Sciatic nerve (tissue), 2 donors: ENCODE results near the gene ME3. TPM values are rescaled to one million over a fixed set of nuclear protein-coding genes. Genes with fewer than 3 reads are reported as not detected.
"Not testable (repeated sequence)": the region's sequence is repeated elsewhere in the genome, so short reads cannot be mapped to it uniquely, and the experiment has no call there.

ENCODE experiments used
- ATAC-seq: fragments of 200-7000 bp; cut with Tn5 transposase; one replicate; pipeline ENCODE4 v1.9.1; 2020; ENCODE audit warnings: mild to moderate bottlenecking, moderate library complexity
- DNase-seq: peaks from one replicate; pipeline ENCODE4 v3.0.0-alpha.2; 2020; ENCODE audit warnings: low spot score
- intact Hi-C: fragments of 100-400 bp; cut with DNase I; formaldehyde crosslinking; loops from one replicate; pipeline ENCODE4 v1.14.2; 2022
- total RNA-seq: library from RNA; stranded (reverse); fragmentation: NEBNext Ultra II Directional; extraction: Animal tissue kit (Norgen Biotek cat#: 25700); gene quantifications from one replicate; pipeline ENCODE4 v1.2.1, GENCODE V29; 2021
- donor health status: DM: no; HTN: no; CAD: no.
- donor health status: DM: no; HTN: no; CAD: no.

Gene ME3
- total RNA-seq, 1 donor from 2014 or later: 17.5 TPM

- intact Hi-C loops: no loop called here
- no peak for DNase-seq
Measured at GRCh38 chr11:86438685-86439084, 233.7 kb downstream of the ME3 start.

DNA sequence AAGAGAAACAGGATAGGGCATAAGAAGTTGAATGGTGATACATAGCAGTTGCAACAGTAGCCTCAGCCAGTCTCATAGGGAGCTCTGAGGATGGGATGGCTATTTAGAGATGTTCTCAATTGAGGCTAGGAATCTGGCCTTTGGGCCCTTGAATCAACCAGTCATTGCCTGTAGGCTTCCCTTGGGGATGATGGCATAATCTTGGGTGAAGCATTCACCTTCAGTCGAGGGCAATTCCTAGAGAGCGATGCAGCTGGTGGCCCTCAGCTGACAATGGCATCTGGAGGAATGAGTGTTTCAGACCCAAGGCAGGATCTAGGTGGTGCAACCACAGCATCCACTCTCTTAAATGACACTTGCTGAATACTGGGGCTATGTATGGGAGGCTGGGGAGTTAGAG, 236.7 kb downstream of the ME3 start:
- no peak for ATAC-seq

More at GRCh38 chr11:86438685-86439084, 233.7 kb downstream of the ME3 start:
- ATAC-seq: no peak

GRCh38 chr11:86433361-86434095, 238.9 kb downstream of the ME3 start:
- ATAC-seq, DNase-seq, intact Hi-C loops: not testable (repeated sequence)

More for the DNA sequence above, 236.7 kb downstream of the ME3 start:
- intact Hi-C loops: no loop called here
- no peak for DNase-seq

- DNase-seq (no peak), ATAC-seq (no peak)
- intact Hi-C loops: no loop called here
Measured at GRCh38 chr11:86431258-86431657, 241.2 kb downstream of the ME3 start.

DNA sequence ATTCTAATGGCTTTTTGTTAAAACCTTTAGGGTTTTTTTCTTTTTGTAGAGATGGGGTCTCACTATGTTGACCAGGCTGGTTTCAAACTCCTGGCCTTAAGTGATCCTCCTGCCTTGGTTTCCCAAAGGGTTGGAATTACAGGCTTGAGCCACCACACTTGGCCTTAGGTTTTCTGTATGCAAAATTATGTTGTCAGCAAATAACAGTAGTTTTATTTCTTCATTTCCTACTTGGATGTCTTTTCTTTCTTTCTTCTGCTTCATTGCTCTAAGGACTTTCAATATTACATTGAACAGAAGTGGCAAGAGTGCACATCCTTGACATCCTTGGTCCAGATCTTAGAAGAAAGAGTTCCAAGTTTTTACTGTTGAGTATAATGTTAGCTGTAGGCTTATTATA, 245.0 kb downstream of the ME3 start:
- DNase-seq: no peak
- no peak for ATAC-seq
- intact Hi-C loops: no loop called here

DNA sequence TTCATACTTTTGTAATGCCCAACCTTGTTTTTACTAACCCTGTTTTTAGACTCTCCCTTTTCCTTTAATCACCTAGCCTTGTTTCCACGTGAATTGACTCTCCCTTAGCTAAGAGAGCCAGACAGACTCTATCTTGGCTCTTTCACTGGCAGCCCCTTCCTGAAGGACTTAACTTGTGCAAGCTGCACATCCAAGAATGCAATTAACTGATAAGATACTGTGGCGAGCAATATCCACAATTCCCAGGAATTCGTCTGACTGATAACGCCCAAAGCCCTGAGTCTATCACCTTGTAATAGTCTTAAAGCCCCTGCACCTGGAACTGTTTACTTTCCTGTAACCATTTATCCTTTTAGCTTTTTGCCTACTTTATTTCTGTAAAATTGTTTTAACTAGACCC, 248.9 kb downstream of the ME3 start:
- intact Hi-C loops, ATAC-seq, DNase-seq: not testable (repeated sequence)

GRCh38 chr11:86422371-86422770, 250.0 kb downstream of the ME3 start:
- no peak for ATAC-seq
- DNase-seq: no peak
- intact Hi-C loops: no loop called here

GRCh38 chr11:86421946-86422345, 250.5 kb downstream of the ME3 start:
- ATAC-seq (no peak), DNase-seq (no peak)
- intact Hi-C loops: no loop called here

DNA sequence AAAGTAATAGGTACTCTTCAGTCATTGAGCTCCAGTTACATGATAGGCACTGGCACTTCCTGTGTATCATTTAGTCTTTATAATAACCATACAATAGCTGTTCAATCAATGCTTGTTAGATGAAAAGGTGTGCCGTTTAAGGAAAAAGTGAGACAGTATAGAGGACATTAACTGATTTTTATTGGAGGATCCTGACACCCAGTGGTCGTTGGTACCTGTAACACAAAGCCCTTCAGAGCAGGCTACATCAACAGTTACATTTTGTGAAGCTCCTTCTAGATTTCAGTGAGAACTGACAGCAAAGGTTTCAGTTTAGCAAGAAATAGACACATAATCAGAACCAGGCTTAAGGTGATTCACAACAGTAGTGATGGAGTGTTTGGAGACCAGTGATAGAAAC, 253.5 kb downstream of the ME3 start:
- DNase-seq (no peak), ATAC-seq (peak; percentile 34)
- intact Hi-C loops: no loop called here

- no peak for DNase-seq
- intact Hi-C loops: no loop called here
- ATAC-seq: no peak
Measured at GRCh38 chr11:86418513-86418912, 253.9 kb downstream of the ME3 start.

DNA sequence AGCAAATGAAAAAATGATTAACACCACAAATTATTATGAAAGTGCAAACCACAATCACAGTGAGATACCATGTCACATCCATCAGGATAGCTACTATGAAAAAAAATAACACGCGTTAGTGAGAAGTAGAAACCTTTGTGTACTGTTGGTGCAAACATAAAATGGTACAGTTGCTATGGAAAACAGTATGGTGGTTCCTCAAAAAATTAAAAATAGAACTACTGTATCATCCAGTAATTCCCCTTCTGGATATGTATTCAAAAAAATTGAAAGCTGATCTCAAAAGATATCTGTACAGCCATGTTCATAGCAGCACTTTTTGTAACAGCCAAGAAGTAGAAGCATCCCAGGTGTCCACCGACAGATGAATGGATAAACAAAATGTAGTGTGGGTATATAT, 254.3 kb downstream of the ME3 start:
- DNase-seq (no peak), ATAC-seq (no peak)
- intact Hi-C loops: no loop called here

GRCh38 chr11:86416951-86417350, 255.5 kb downstream of the ME3 start:
- ATAC-seq, intact Hi-C loops, DNase-seq: not testable (repeated sequence)

GRCh38 chr11:86416494-86416893, 255.9 kb downstream of the ME3 start:
- intact Hi-C loops: no loop called here
- ATAC-seq (no peak), DNase-seq (no peak)

DNA sequence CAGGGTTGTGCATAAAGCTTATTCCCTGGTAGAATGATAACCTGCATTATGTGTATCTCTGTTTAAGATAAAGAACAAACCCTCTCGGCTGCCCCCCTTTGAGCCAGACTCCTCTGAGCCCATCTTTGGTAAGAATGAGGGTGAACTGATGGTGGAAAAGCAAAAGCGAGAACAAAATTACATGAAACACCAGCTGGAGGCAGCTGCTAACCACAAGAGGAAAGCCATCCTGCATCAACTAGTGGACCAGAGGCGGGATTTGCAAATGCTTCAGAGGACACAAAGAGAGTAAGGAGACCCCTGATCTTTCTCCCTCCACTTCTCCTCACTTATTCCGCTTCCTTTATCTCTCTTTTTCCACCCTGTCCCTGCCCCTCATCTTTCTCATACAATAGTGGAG, 257.4 kb downstream of the ME3 start:
- no peak for DNase-seq
- intact Hi-C loops: no loop called here
- ATAC-seq: no peak

- DNase-seq (no peak), ATAC-seq (no peak)
- intact Hi-C loops: no loop called here
Measured at GRCh38 chr11:86414032-86414431, 258.4 kb downstream of the ME3 start.

DNA sequence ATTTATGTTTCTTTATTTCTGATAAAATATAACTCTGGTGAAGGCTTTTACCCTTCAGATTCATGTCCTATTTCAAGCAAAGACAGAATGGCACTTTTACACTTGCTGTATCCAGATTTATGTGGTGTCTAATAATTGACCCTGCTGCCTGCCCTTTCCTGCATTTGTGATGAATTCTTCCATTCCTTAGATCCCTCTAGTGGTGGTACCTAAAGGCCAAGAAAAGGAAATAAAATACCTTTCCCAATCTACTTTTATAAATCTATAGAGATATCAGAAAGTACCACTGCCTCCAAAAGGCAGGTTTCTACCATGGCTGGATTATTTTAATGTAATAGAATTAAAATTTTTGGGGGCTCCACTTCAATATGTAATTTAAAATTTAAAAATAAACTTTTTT, 263.6 kb downstream of the ME3 start:
- DNase-seq (no peak), ATAC-seq (no peak)
- intact Hi-C loops: no loop called here

- DNase-seq: no peak
- ATAC-seq: no peak
- intact Hi-C loops: no loop called here
Measured at GRCh38 chr11:86403458-86403857, 269.0 kb downstream of the ME3 start.

DNA sequence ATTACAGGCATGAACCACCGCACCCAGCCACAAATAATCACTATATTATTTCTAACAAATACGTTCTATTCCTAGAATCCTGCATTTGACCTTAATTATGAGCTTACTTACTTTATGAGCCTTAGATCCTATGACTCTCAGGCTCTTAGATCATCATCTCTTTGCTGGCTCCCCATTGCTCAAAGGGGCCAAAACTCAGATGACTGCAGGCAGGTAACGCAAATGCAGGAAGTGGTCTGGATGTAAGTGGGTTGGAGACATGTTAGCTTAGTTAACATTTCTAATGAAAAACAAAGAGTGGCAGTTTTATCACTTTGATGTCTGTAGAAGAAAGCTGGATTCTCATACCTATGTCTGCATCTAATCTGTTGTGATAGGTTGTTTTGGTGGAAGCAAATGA, 274.3 kb downstream of the ME3 start:
- no peak for ATAC-seq
- intact Hi-C loops: no loop called here
- DNase-seq: no peak

GRCh38 chr11:86397351-86397750, 275.1 kb downstream of the ME3 start:
- no peak for DNase-seq
- intact Hi-C loops: no loop called here
- ATAC-seq: no peak

DNA sequence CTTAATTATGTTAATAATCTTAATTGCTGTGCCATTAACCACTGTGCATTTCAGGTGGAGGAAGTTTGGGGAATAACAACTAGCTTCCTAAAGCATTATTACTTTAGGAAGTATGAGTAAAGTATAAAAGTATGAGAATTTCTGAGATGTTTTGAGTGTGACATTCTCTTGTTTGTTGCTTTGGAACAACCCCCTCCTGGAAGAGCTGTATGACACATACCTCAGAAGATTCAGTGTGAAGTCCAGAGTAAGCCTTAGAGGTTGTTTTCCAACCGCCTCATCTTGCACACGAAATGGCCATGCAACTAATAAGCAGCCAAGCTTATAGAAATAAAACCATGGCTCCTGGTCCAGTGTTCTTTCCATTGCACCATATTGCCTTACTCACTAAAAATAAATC, 276.0 kb downstream of the ME3 start:
- no peak for DNase-seq
- intact Hi-C loops: no loop called here
- no peak for ATAC-seq

DNA sequence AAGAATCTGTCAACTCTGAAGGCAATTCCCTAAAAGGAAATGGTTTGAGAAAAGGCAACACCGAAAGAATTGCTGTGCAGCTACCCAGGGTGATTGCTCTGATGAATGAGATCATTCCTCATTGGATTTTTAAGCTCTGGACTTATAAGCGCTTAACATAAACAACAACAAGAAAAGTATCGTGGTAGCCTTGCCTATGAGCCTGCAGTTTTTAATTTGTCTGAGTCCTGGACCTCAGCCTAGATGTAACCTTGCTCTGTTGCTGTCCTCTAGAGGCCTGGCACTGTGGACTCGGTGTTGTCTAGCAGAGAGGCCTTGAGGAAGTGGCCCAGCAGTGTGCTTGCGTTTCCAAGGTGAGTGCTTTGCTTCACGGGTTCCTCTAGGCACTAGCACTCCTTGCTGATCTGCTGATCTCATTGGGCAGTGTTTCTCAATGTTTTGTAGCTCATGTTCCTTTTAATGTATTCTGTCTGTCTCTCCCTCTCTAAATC, 277.3 kb downstream of the ME3 start:
- ATAC-seq: peak; percentile 55
- intact Hi-C loops: no loop called here

More for the DNA sequence above, 277.3 kb downstream of the ME3 start:
- no peak for DNase-seq
